GM12874 (cell line): ENCODE measurements around the gene RAP2B.

Experiments
- TF ChIP-seq, protein P1 (sequence below): IDR thresholded peaks from 2 replicates; pipeline ENCODE4 v1.5.1; 2011; ENCODE audit warnings: low read depth, mild to moderate bottlenecking, control low read depth, low read length, moderate library complexity; ENCODE audit not compliant: insufficient read depth

The RAP2B gene

DNA sequence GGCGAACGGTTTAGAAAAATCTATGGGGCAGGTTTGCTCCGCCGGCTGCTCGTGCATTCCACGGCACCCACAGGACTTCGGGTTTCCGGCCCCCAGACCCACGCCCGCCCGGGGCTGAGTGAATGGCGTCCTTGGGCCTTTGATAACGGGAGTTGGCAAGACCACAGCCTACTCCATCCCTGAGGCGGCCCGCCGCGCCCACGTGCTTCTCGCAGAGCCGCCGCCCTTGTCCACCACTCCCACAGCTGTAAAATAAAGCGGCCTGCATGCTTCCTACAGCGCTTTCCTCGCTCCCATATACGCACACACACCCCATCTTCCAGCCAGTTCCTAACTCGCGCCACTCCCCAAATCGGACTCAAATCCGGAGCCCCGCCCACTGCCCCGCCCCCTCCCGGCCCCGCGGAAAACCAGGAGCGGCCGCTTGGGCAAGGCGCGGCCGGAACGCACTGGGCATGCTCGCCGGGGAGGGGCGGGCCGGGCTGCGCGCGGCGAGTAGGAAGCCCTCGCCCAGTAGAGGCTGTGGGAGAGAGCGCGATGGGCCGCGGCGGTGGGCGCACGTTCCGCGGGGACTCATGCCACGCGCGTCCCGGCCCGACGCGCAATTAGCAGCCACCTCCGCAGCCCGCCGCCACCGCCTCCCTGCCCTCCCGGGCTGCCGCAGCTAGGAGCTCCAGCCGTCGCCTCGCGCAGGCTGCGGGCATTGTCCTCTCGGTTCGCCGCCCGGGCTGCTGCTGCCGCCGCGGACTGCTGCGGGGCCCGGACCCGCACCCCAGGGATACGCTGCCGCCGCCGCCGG lies at the start of gene RAP2B:
Gene RAP2B, plus strand, starts transcription at position 513 of the 799 bp plus-strand sequence. CDS start 468 bp downstream, outside the sequence.
- TF ChIP-seq, protein P1, sequence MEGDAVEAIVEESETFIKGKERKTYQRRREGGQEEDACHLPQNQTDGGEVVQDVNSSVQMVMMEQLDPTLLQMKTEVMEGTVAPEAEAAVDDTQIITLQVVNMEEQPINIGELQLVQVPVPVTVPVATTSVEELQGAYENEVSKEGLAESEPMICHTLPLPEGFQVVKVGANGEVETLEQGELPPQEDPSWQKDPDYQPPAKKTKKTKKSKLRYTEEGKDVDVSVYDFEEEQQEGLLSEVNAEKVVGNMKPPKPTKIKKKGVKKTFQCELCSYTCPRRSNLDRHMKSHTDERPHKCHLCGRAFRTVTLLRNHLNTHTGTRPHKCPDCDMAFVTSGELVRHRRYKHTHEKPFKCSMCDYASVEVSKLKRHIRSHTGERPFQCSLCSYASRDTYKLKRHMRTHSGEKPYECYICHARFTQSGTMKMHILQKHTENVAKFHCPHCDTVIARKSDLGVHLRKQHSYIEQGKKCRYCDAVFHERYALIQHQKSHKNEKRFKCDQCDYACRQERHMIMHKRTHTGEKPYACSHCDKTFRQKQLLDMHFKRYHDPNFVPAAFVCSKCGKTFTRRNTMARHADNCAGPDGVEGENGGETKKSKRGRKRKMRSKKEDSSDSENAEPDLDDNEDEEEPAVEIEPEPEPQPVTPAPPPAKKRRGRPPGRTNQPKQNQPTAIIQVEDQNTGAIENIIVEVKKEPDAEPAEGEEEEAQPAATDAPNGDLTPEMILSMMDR = no peak

DNA sequence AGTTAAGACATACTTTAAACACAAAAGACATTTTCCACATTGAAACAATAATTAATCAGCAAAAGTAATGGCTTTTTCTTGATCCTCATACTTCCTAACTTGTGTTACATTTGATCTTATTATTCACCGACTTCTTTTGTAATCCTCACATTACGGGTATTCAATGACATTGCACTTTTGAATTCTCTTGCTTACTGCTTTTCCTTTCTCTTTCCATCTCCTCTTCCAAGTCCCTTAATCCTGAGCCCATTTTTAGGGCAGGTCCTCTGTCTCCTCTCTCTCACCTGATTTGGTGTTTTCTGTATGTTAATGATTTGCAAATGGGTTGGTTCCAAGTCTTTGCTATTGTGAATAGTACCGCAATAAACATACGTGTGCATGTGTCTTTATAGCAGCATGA lies 48.5 kb upstream of the RAP2B start:
- TF ChIP-seq, protein P1 = no peak

DNA sequence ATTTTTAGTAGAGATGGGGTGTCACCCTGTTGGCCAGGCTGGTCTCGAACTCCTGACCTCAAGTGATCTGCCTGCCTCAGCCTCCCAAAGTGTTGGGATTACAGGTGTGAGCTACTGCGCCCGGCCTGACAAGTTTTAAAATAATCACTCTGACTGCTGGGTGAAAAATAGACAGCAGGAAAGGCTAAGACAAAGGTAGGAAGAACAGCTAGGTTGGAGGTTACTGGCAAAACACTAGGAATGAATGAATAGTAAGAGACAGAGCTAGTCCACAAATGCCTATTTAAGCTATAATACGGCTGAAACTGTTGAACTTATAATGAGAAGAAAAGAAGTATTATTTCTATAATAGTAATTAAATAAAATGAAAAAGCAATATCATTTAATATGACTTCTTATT lies 46.7 kb upstream of the RAP2B start:
- TF ChIP-seq, protein P1 = no peak

DNA sequence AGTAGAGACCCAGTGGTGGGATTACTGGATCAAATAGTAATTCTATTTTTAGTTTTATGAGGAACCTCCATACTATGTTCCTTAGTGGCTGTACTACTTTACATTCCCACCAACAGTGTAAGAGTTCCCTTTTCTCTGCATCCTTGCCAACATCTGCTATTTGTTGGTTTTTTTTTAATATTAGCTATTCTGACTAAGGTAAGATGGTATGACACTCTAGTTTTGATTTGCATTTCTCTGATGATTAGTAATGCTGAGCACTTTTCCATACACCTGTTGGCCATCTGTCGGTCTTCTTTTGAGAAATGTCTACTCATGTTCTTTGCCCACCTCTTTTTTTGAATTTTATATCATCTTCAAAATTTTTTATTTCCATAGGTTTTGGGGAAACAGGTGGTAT lies 34.2 kb upstream of the RAP2B start:
- TF ChIP-seq, protein P1 = no peak

DNA sequence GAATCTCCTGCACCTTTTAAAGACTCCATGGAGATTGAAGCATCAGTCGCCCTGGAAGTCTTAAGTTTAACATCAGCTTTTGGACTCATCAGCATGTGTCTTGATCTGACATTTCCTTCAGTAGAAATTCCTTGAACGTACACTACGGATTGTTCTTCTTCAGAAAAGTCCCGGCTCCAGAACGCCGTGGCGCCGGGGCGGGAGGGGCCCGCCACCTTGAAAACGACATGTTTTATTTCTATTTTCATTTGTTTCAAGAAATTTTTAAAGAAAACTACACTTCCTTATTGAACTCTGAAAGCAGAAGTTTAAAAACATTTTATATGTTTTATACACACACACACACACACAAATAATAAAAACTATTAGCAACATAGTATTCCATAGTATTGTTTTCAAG lies 32.6 kb upstream of the RAP2B start:
- TF ChIP-seq, protein P1 = no peak

DNA sequence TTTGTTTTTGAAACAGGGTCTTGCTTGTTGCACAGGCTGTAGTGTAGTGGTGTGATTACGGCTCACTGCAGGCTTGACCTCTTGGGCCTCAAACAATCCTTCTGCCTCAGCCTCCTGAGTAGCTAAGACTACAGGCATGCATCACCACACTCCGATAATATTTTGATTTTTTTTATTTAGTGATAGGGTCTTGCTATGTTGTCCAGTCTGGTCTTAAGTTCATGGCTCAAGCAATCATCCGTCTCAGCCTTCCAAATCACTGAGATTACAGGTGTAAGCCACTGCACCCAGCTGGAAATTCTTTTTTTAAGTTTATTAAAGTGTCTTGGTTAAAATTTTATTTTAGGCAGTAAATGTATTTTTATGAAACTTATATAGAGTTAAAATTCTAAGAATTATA lies 32.2 kb upstream of the RAP2B start:
- TF ChIP-seq, protein P1 = no peak

DNA sequence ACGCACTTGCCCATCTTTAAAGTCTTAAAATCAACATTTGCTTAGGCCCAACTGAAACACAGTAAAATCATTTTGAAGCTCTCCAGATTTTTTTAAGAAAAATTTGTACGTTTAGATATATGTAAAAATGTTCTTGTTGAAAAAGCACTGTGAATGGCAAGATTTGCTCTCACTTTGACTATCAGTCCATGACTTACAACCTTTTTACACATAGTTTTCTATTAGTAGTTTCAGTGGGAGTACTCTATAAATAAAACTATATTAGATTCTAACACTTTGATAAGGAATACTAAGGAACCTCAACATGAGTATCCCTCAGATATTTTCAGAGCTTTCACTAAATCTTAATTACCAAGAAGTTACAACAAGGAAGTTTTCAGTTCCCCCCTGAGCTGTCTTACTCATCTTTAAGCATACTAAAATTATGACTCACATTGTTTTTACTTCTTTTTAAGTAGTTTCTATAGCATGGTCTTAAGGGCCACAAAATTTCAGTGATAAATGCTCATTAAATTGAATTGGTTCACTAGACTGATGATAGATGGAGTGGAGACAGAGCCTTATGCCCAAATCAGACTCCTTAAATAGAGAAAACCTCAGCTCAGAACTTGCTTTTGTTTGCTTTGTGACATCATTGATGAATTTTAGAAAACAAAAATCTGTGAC lies 31.6 kb upstream of the RAP2B start:
- TF ChIP-seq, protein P1 = no peak
